NCI-H146 treated with DMSO at 0.1 percent for 48 hours (cell line): ENCODE measurements around the gene ARIH1.
"Not testable (repeated sequence)": the region's sequence is repeated elsewhere in the genome, so short reads cannot be mapped to it uniquely, and the experiment has no call there.

Experiments used
- DNase-seq: peaks from one replicate; lab custom pipeline; 2025; ENCODE audit not compliant: unreplicated experiment; lab: John Stamatoyannopoulos, UW

ARIH1 gene, protein sequence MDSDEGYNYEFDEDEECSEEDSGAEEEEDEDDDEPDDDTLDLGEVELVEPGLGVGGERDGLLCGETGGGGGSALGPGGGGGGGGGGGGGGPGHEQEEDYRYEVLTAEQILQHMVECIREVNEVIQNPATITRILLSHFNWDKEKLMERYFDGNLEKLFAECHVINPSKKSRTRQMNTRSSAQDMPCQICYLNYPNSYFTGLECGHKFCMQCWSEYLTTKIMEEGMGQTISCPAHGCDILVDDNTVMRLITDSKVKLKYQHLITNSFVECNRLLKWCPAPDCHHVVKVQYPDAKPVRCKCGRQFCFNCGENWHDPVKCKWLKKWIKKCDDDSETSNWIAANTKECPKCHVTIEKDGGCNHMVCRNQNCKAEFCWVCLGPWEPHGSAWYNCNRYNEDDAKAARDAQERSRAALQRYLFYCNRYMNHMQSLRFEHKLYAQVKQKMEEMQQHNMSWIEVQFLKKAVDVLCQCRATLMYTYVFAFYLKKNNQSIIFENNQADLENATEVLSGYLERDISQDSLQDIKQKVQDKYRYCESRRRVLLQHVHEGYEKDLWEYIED

DNA sequence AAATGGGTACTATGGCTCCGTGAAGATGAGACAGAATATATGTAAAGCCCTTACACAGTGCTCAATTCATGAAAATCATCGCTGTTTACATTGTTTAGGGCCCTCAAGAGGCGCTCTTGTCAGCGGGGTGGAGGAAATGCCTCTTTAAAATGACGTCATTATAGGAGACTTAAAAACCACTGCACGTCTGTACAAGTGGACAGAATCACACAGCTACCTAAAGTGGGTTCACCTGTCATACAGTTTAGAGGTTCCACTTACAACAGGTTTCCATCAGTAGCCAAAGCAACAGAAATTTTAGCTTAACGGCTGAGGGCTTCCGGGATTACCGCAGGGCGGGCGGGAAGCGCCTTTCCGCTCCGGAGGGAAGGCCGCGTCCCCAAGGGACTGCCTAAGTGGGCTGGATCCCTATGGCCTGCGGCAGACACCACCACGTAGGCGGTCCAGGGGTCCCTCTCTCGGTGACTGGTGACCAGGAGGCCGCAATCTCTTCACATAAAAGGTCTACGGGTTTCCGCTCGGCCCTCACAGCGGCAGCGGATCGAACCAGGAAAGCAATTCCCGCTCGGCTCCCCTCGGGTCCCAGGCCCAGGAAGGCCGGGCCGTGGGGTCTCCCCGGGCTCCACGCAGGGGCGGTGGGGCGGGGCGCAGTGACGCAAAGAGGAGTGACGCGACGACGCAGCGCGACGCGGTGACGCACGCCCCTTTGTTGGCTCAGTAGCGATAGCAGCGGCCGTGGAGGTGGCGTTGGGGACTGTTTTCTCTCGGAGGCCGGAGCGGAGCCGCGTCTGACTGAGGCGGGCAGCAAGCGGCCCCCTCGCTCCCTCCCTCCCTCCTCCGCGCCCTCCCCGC is at the start of gene ARIH1:
Gene ARIH1 (plus strand): TSS at position 717 of the 852 bp plus-strand sequence. CDS start 310 bp downstream, outside the sequence.
- peak; percentile 73 for DNase-seq

DNA sequence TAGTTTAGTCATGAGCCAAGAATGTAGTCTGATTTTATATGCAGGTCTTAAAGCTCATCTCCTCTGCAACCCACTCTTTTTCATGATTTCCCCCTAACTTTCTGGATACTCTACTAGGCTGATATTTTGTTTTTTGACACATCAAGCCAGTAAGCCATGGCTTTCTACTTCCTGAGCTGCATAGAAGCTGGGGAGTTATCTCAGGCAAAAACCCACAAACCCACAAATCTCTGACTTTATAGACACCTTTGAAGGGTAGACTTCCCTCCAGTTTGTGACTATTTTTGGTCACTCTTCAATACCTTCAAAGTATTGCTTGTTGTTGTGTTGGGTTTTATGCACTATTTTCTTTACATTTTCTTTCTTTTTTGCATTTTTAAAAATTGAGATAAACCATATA is 47.4 kb upstream of the ARIH1 start:
- no peak for DNase-seq

DNA sequence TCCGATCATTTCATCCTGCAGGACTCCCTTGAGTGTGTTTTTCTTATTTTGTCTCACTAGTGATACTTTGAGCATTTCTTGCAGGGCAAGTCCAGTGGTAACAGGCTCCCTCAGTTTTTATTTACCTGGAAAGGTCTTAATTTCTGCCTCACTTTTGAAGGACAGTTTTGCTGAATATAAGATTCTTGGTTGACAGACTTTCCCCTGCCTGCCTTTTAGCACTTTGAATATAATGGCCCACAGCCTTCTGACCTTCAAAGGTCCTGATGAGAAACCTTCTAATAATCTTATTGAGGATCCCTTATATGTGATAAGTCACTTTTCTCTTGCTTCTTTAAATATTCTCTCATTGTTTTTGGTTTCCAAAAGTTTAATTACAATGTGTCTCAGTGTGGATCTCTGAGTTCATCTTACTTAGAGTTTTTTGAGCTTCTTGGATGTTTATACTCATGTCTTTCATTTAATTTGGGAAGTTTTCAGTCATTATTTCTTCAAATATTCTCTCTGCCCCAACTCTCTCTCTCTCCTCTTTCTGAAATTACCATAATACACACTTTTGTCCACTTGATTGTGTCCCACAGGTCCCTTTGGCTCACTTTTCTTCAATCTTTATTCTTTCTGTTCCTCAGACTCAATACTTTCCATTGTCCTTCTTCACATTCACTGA is 36.3 kb upstream of the ARIH1 start:
- no peak for DNase-seq

DNA sequence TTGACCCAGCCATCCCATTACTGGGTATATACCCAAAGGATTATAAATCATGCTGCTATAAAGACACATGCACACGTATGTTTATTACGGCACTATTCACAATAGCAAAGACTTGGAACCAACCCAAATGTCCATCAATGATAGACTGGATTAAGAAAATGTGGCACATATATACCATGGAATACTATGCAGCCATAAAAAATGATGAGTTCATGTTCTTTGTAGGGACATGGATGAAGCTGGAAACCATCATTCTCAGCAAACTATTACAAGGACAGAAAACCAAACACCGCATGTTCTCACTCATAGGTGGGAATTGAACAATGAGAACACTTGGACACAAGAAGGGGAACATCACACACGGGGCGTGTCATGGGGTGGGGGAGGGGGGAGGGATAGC is 31.3 kb upstream of the ARIH1 start:
- not testable (repeated sequence) for DNase-seq

DNA sequence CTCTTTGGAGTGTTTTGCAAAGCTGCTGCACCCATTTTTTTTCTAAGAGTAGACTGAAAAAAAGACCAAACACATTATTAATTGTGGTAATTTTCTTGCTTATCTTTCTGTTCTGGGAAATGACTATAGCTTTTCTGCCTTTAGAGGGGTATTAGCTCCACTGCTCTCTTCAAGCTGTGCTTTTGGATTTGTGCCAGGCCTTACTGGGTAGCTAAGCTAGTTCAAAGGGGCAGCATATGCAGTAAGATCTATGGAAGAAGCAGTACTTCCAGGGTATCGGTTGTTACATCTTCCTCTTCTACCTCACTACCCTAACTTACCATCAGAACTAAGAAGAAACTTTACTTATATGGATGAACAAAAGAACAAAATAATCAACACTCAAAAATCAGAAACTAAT is 28.7 kb upstream of the ARIH1 start:
- peak; percentile 33 for DNase-seq

DNA sequence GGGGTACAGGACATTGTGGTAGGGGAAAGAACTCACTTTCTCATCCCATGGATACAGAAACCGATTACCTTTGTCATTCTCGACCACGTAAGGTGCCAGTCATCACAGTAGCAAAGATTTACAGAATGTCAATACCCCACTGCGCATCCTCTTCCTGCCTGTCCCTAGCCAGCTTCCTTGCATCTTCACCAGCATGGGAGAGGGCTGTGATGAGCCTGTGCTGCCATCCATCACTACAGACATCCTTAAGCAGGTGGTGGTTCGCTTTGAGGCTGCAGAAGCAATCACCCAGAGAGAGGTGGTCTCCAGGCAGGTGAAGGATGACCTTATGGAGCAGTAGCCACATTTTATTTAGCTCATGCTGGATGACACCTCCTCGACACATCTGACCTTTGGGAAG is 23.3 kb upstream of the ARIH1 start:
- no peak for DNase-seq

DNA sequence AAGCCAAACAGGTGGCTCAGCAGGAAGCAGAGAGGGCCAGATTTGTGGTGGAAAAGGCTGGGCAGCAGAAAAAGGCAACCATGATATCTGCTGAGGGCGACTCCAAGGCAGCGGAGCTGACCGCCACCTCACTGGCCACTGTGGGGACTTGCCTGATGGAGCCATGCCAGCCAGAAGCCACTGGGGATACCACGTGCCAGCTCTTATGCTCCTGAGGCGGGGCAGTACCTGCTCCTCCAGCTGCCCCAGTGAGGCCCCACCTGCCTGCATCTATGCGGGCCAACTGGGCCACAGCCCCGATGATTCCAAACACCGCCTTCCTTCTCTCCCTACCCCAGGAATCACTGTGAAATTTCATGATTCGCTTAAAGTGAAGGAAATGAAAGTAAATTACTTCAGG is 22.9 kb upstream of the ARIH1 start:
- DNase-seq: no peak

DNA sequence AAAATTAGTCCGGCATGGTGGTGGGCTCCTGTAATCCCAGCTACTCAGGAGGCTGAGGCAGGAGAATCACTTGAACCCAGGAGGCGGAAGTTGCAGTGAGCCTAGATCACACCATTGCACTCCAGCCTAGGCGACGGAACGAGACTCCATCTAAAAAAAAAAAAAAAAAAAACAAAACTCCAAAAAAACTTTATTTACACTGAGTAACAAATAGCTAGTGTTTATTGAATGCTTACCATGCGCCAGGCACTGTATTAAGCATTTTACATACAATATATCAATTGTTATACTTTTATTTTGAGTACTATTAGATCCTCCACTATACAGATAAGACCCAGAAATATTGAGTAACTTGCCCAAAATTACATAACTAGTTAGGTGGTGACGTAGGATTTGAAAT is 17.4 kb upstream of the ARIH1 start:
- no peak for DNase-seq

DNA sequence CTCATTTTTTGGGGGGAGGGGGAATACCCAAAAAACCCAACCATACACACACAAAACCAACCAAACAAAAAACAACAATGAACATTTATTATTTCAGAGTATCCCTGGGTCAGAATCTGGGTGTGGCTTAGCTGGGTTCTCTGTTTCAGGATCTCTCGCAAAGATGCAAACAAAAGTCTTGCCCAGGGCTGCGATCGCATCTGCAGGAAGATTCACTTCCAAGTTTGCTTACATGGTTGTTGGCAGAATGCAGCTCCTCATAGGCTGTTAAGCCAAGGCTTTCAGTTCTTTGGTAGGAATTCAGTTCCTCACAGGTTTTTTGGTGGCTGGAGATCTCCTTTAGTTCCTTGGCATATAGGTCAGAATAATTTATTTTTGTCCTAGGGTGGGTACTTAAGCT is 13.7 kb upstream of the ARIH1 start:
- DNase-seq: no peak

DNA sequence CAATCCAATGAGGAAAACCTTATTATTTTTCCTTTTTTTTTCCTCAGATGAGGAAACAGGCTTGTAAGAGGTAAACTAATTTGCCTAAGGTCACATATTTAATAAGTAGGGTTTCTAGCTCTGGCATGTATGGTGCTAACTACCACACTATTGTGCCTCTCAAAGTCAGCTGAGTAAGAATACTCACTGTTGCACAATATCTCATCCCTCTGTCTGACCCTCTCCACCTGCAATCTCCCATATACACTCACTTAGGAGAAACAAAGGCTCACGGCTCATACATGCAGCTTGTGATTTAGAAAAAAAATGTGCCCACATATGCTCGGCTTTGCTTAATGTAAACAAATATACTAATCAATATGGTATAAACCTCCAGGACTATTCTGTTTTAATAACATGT is 10.4 kb upstream of the ARIH1 start:
- DNase-seq: no peak

DNA sequence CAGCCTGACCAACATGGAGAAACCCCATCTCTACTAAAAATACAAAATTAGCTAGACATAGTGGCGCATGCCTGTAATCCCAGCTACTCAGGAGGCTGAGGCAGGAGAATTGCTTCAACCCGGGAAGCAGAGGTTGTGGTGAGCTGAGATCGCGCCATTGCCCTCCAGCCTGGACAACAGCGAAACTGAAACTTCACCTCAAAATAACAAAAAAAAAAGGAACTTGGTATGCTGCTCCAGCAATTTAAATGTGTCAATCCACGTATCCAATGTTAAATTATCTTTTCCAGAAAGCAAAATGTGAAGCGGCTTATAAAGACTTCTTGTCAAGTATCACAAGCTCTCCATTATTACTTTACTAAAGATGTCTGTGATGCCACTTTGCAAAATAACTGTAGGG is 9.9 kb upstream of the ARIH1 start:
- no peak for DNase-seq

DNA sequence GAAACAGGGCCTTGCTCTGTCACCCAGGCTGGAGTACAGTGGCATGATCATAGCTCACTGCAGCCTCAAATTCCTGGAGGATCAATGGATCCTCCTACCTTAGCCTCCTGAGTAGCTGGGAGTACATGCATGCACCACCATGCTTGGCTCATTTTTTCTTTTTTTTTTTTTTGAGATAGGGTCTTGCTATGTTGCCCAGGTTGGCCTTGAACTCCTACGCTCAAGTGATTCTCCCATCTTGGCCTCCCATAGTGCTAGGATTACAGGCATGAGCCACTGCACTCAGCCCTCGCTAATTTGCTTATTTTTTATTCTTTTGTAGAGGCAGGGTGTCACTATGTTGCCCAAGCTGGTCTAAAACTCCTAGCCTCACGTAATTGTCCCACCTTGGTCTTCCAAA is 6.0 kb upstream of the ARIH1 start:
- DNase-seq: no peak

DNA sequence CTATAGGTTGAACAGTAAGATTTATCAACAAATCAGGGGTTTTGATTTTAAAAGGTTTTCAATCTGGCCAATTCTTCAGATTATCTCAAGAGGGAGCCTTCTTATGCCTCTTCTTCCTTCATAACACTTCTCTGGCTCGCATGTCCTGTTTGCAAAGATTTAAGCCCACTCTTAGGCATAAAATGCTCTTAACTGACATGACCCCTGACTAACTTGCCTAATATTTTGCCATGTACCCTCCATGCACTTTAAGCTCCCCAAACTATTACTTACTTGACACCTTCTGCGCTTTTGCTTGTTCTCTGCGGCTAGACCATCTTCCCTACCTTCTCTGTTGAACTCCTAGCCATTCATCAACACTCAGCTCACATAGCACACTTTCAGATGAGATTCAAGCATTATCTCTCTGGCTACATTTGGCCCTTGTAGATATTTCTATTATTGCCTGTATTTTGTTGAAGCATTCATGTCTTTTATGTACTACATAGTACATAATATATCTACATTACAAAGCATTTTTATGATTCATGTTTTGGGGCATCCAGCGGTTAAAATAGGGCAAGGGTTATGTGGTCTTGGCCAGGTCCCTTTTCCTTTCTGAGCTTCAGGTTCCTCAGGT is 1.0 kb upstream of the ARIH1 start:
- no peak for DNase-seq

DNA sequence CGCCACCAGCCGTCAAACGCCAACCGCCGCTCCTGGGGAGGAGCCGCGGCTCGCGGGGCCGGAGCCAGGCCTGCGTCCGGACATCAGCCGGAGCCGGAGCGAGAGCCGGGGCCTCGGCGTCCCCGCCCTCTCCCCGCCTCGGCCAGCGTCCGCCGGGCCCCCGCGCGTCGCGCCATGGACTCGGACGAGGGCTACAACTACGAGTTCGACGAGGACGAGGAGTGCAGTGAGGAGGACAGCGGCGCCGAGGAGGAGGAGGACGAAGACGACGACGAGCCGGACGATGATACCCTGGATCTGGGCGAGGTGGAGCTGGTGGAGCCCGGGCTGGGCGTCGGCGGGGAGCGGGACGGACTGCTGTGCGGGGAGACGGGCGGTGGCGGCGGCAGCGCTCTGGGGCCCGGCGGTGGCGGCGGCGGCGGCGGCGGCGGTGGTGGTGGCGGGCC is 359 bp downstream of the ARIH1 start:
- no peak for DNase-seq

DNA sequence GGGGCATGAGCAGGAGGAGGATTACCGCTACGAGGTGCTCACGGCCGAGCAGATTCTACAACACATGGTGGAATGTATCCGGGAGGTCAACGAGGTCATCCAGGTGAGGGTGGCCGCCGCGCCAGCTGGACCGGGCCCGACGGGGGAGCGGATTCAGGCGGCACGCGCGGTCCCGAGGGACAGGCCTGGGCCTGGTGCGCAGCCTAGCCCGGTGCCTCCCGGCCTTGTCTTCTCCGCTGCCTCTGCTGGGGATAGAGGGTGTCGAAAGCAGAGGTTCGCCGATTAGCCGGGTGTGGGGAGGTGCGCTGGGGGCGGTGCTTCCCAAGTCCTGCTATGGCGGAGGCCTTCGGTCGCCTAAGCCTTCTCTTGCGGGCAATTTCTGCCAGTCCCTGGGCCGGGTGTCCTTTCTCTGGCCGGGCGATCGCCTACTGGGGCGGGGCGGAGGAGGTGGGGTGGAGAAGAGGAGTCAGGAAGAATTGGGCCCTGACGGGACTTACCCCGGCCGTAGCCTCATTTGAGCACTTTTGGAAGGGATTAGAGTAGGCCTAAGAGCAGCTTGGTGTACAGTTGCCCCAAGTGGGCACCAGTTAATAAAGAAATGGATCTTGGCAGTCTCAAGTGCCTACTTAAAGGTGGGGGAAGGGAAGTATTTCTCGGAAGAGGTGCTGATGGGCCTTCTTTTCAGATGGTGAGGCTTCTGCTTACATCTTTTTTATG is 940 bp downstream of the ARIH1 start:
- DNase-seq: peak; percentile 21

DNA sequence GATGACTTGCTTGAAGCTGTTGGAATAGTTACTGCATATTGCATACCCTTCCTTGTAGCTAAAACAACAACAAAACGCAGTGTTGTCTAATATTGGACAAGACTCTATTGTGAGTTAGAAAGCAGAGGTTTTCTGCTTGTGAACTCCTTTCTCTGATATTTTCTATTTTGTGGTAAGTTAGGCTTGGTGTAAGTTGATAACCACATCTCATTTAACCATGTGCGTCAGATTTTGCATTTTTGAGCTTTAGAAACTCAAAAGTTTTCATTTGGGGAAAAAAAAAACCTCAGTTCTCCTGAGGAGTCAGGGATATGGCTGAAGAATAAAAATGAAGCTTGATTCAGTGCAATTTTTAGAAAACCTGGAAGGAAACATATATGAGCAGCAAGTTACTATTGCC is 1.5 kb downstream of the ARIH1 start:
- DNase-seq: no peak

DNA sequence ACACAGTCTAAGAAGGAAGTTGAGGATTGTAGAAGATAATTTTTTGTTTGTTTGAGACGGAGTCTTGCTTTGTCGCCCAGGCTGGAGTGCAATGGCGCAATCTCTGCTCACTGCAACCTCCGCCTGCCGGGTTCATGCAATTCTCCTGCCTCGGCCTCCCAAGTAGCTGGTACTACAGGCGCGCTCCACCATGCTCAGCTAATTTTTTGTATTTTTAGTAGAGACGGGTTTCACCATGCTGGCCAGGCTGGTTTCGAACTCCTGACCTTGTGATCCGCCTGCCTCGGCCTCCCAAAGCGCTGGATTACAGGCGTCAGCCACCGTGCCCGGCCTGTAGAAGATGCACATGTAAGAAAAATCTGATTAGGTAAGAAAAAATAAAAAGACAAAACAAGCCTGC is 2.2 kb downstream of the ARIH1 start:
- not testable (repeated sequence) for DNase-seq

DNA sequence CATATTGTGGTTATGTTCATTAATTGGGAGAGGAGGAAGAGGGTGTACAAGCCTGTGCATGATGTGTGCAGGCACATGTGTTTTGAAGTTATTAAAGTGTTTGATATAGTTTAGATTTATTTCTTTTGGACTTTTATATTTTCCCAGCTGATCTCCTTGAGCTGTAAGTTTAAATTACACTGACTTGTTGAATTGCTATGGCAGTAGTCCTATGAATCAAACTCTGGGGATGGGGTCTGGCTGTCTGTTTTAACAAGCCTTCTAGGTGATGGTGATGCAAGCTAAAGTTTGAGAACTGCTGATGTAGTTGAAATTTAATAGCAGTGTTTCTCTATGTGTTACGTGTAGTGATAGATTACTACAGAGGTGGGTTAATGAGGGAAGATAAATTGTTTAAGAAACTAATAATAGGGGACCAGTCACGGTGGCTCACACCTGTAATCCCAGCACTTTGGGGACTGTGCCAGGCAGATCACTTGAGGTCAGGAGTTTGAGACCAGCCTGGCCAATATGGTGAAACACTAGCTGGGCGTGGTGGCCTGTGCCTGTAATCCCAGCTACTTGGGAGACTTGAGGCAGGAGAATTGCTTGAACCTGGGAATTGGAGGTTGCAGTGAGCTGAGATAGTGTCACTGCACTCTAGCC is 7.0 kb downstream of the ARIH1 start:
- no peak for DNase-seq

DNA sequence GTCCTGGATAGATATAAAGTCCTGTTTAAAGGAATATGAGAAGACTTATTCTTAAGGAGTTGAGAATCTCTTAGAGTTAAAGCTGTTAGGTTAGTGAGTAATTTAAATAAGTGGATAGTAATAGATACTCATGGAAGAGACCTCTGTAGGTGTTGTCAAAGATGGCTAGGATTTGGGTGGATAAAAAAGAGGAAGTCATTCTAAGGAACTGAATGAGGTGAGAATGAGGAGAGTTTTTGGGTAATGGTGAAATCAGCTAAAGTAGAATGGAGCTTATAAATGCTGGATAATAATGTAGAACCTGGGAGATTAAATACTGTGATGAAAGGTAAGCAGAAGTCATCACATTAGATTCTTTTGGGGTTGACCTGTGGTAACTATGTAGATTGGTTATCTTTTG is 8.1 kb downstream of the ARIH1 start:
- DNase-seq: no peak

DNA sequence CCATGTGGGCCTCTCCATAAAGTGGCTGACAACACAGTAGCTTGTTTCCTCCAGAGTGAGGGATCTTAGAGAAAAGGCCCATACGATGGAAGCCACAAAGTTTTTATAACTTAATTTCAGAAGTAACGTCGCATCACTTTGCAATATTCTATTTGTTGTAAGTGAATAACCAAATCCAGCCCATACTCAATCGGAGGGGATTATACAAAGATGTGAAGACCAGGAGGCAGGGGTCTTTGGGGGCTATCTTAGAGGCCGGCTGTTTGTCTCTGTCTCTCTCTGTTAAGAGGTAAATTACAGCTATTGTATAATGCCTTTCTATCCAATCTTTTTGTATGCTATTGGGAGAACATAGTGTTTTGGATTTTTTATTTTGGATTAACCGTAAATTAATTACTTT is 9.1 kb downstream of the ARIH1 start:
- no peak for DNase-seq
